BE2C (cell line): ENCODE data around the gene CNTN4.

ENCODE experiments used
- DNase-seq: peaks from one replicate; pipeline ENCODE4 v3.0.0-alpha.2; 2020
- H3K27me3 ChIP-seq: fragments of 250-450 bp; sonication (Bioruptor Pico); 2 replicates; pipeline ENCODE4 v1.5.1; 2020; ENCODE audit warnings: mild to moderate bottlenecking
- H3K36me3 ChIP-seq: fragments of 250-450 bp; sonication (Bioruptor Pico); 2 replicates; pipeline ENCODE4 v1.5.1; 2020; ENCODE audit warnings: mild to moderate bottlenecking
- H3K4me1 ChIP-seq: fragments of 250-450 bp; sonication (Bioruptor Pico); 2 replicates; pipeline ENCODE4 v1.5.1; 2020
- H3K4me3 ChIP-seq: 2 replicates; pipeline ENCODE4 v1.5.1; 2011; ENCODE audit warnings: low read depth, low read length
- H3K9me3 ChIP-seq: fragments of 250-450 bp; sonication (Bioruptor Pico); 2 replicates; pipeline ENCODE4 v1.5.1; 2020
- TF ChIP-seq, protein P1 (sequence below): IDR thresholded peaks from 2 replicates; pipeline ENCODE4 v1.5.1; 2012; ENCODE audit warnings: mild to moderate bottlenecking, low read depth, low read length

The CNTN4 gene

DNA sequence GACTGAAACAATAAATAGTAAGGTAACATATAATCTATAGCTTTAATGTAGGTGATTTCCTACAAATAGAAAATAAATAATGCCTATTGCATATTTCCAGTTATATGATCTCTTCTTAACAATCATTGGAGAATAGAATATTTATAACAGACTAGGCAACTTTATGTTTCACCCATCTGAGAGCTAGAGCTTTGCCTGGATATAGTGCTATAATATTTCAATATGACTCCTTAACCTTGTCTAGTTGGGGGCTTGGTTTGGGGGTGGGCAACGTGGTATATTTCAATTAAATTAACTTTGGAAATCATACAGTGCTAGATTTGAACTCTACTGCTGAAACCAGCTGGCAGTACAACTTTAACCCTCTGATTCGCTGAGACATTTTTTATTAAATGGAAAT, 265.2 kb downstream of the CNTN4 start:
- TF ChIP-seq, protein P1, sequence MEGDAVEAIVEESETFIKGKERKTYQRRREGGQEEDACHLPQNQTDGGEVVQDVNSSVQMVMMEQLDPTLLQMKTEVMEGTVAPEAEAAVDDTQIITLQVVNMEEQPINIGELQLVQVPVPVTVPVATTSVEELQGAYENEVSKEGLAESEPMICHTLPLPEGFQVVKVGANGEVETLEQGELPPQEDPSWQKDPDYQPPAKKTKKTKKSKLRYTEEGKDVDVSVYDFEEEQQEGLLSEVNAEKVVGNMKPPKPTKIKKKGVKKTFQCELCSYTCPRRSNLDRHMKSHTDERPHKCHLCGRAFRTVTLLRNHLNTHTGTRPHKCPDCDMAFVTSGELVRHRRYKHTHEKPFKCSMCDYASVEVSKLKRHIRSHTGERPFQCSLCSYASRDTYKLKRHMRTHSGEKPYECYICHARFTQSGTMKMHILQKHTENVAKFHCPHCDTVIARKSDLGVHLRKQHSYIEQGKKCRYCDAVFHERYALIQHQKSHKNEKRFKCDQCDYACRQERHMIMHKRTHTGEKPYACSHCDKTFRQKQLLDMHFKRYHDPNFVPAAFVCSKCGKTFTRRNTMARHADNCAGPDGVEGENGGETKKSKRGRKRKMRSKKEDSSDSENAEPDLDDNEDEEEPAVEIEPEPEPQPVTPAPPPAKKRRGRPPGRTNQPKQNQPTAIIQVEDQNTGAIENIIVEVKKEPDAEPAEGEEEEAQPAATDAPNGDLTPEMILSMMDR = no peak
- Histone ChIP-seq H3K4me1 (no peaks in the 10 kb centered on the region), H3K4me3 (no peak overlapping the region), H3K27me3 (no peaks in the 10 kb centered on the region), H3K36me3 (no peaks in the 10 kb centered on the region), H3K9me3 (no peaks in the 10 kb centered on the region)
- no peak for DNase-seq

DNA sequence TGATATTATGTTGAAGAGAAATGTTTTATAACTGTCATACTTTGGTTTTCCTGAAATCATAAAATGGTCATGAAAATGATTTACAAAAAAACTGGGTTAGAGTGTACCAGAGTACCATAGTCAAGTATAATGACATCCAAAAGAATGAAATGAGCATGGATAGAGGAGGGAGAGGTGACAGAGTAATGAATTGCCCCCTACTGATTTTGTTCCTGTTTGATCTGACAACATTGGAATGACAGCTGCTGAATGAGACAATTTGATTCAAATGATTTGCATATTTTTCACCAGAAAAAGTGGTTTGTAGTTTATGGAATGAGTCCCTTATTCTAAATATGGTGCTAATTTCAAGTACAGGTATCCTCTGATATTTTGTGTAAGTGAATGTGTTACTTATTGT, 271.7 kb downstream of the CNTN4 start:
- TF ChIP-seq, protein P1 = no peak
- no peaks in the 10 kb centered on the region for H3K36me3 ChIP-seq
- no peaks in the 10 kb centered on the region for H3K27me3 ChIP-seq

DNA sequence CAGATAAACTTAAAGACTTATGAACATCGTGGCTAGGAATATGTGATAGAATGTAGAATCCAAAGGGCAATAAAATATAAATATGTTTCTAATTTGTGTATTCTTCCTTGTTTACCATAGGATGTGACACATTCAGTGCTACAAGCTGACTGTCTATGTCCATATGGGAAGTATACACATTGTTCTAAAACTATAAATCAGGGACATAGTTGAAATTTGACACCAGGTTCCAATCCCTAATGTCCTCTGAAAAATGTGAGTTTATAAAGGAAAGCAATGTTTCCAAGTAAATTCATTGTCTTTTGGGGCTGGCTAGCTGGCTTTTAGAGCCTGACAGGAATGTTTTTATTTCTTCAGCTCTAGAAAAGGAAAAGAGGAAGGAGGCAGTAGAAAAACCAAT, 273.6 kb downstream of the CNTN4 start:
- no peaks in the 10 kb centered on the region for H3K9me3 ChIP-seq
- no peaks in the 10 kb centered on the region for H3K36me3 ChIP-seq
- no peaks in the 10 kb centered on the region for H3K27me3 ChIP-seq
- TF ChIP-seq, protein P1 = no peak
- H3K4me1 ChIP-seq = no peaks in the 10 kb centered on the region
- DNase-seq = no peak
- H3K4me3 ChIP-seq = no peak overlapping the region

More for the DNA sequence above, 271.7 kb downstream of the CNTN4 start:
- Histone ChIP-seq H3K9me3 (no peaks in the 10 kb centered on the region), H3K4me1 (no peaks in the 10 kb centered on the region), H3K4me3 (no peak overlapping the region)
- no peak for DNase-seq

DNA sequence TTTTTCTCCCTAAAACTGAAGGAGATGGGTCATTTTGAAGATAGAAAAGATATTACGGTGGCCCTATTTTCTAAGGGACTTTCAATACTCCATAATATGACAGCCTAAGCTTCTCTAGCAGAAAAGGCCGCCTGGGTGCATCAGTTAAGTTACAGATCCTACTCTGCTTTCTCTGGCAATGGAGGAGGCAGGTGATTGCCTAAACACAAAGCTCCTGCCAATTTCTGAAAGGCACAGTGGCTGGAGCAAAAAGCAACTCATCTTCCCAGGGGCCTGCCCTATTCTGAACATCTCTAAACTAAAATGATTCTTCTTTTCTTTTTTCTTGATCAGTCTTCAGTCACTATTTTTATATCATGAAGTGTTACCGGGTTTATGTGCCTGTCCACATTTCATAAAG, 276.7 kb downstream of the CNTN4 start:
- DNase-seq = no peak
- Histone ChIP-seq H3K4me3 (no peak overlapping the region), H3K27me3 (no peaks in the 10 kb centered on the region), H3K9me3 (no peaks in the 10 kb centered on the region), H3K36me3 (no peaks in the 10 kb centered on the region), H3K4me1 (no peaks in the 10 kb centered on the region)
- TF ChIP-seq, protein P1 = no peak

DNA sequence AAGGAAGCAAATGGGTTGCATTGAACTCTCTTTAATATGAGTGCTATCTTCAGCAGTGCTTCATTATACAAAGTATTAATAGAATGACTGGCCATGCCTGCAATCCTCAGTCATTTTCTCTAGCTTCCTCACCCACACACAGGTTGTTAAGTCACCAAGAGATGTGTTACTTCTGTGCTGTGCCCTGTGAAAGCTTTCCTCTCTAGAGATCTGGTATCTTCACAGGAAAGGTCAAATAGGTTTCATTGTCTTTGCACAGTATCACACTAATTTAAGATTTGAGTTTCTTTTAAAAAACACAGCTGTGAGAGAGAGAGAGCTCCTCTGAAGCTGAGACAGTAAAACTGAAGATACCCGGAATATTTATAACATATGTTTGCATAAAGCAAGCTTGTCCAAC, 278.6 kb downstream of the CNTN4 start:
- Histone ChIP-seq H3K4me3 (no peak overlapping the region), H3K36me3 (no peaks in the 10 kb centered on the region), H3K4me1 (no peaks in the 10 kb centered on the region), H3K27me3 (no peaks in the 10 kb centered on the region), H3K9me3 (no peaks in the 10 kb centered on the region)
- TF ChIP-seq, protein P1 = no peak
- no peak for DNase-seq

DNA sequence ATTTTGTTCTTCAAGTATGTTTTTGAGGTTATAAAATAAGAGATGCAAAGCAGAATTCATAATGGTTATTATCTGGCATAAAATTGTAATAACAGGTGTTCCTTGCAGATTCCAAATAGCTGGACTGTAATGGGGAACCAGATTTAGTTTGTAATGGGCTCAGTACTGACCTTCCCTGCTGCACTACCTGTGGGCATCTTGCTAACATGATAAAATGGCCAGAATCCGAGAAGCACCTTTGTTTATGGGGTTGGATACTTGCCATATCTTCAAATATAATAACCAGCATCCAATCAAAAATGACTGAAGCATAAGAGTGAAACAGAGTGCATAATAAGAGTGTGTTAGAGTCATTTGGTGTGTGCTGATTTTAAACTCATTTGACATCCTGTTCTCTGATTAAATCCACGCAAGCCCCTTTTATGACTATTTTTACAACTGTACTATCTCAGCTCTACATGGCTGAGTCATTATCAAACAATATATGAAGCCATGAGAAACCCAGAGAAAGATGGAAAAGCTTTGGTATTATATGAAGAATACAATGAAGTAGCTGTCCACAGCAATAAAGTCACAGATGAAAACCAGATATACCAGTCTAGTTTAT, 292.4 kb downstream of the CNTN4 start:
- H3K4me3 ChIP-seq = no peak overlapping the region
- H3K4me1 ChIP-seq = no peaks in the 10 kb centered on the region
- H3K9me3 ChIP-seq = no peaks in the 10 kb centered on the region
- TF ChIP-seq, protein P1 = no peak
- H3K27me3 ChIP-seq = no peaks in the 10 kb centered on the region
- no peaks in the 10 kb centered on the region for H3K36me3 ChIP-seq
- DNase-seq = no peak
